Urothelium cell line (cell line): ENCODE results near the gene GATM.
"Not testable (repeated sequence)": the region's sequence is repeated elsewhere in the genome, so short reads cannot be mapped to it uniquely, and the experiment has no call there.

Experiments
- DNase-seq: peaks from one replicate; pipeline ENCODE4 v3.0.0; 2011; ENCODE audit warnings: low spot score, mixed read lengths
- FAIRE-seq: peaks from 2 replicates; lab custom pipeline; 2011; peaks lifted over from hg19 to GRCh38; lab: Jason Lieb, UNC

GATM gene

DNA sequence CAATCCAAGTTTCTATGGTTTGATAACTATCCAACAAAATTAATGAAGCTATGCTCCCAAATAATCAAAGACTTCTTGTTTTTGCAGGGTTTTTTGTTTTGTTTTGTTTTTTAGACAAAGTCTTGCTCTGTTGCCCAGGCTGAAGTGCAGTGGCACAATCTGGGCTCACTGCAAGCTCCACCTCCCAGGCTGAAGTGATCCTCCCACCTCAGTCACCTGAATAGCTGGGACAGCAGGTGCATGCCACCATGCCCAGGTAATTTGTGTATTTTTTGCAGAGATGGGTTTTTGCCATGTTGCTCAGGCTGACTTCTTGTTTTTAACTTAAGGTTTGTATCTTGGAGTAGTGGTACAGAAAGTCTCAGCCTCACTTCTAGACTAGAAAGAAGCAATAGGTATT lies 11.0 kb upstream of the GATM start:
- FAIRE-seq: no peak
- DNase-seq: no peak

DNA sequence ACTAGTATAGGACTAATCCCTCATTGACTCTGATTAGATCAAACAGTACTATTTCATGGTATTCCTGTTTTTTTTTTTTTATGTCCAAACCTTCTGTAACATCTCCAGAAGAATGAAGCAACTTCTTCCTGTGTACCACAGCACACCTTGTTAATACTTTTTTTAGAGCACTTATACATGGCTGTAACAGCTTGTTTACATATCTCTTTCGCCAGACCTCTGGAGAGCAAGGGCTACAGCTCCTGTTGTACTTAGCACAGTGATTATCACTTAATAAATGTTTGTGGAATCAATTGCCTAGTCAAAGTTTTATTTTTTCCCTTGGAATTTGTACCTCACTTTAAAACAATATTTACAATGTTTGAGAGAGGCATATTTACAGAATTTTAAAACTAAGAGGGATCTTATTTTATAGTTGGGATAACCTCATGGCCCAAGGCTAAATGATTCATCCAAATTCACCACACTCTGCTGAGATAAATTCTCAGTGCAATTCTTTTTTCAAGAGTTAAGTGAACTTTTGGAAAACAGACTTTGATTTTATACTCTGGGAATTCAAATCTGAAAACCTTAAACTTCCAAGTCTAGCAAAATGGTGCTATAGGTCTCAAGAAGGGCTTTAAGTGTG lies 9.2 kb upstream of the GATM start:
- FAIRE-seq (no peak), DNase-seq (no peak)

DNA sequence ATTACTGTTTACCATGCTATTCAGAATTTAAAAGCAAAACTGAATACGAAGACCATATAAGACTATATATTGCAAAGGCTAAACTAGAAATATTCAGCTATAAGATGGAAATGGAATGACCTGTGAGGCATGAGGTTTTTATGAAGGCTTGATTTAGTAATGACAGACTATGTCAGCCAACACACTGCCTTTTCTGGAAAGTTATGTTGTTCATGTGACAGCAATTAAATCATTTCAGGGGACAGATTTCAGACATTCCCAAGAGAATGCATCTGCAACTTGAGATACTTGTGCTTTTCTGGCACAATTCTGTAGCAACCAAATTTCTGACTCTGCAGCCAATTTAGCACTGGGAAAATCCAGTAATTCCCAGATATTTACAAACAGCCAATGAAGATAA lies 8.6 kb upstream of the GATM start:
- DNase-seq (no peak), FAIRE-seq (no peak)

DNA sequence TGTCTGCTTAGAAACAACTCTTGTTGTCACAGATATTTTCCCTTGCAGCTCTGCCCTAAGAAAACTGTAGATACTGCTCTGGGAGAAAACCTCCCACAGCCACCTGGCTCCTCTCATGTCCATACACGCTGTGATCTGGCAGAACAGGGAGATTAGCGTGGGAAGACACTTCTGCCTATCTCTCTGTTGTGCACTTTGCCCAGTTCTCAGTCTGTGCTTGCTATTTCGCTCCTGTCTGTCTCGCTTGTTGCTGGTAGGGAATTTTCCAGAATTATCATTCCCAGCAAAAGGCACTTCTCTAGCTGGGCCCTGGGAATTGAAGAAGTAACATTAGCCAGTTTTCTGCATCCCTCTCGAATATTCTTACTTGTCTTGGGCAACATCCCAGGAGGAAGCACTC lies 8.1 kb upstream of the GATM start:
- no peak for FAIRE-seq
- DNase-seq: no peak

DNA sequence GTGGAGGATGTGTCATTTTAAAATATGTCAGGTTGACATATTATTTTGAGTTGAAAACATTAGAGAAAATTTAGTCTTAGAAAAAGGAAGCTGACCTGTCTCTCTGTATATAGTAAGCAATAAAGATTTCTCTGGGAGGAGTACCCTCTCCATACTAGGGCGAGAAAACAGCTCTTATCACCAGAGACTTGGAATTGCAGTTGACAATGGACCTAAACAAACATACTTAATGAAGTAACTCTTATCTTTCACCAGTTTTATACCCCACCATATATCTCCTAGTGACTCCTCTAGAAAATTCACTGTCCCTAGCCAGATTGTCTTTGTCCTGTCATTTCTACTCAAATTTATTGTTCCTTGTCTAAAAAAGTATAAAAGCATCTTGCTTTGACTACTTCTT lies 7.2 kb upstream of the GATM start:
- no peak for DNase-seq
- FAIRE-seq: no peak

DNA sequence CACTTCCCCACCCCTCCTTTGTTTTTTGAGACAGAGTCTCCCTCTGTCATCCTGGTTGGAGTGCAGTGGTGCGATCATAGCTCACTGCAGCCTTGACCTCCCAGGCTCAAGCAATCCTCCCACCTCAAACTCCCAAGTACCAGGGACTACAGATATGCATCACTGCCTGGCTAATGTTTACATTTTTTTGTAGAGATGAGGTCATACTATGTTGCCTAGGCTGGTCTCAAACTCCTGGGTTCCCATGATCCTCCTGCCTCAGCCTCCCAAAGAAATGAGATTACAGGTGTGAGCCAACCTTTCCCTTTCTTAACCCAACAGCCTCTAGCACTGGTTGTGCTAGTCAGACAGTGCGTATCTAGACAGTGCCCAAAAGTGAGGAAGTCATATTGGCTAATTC lies 6.4 kb upstream of the GATM start:
- DNase-seq (no peak), FAIRE-seq (no peak)

DNA sequence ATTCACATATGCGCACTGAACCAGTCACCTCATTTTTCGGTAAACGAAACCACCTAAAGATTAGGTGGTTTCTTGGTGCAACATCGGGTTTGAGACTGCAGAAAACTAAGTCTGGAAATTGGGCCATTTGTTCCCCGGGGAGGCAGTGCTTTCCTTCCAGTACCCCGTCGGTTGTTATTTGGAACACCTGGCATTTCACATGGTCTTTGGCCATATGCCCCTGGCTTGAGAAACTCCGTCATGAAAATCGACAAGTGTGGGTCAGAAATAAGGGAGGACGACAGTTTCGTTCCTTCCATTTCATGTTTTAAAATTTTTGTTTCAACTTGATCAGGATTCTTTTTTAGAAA lies 544 bp upstream of the GATM start:
- DNase-seq: no peak
- no peak for FAIRE-seq

DNA sequence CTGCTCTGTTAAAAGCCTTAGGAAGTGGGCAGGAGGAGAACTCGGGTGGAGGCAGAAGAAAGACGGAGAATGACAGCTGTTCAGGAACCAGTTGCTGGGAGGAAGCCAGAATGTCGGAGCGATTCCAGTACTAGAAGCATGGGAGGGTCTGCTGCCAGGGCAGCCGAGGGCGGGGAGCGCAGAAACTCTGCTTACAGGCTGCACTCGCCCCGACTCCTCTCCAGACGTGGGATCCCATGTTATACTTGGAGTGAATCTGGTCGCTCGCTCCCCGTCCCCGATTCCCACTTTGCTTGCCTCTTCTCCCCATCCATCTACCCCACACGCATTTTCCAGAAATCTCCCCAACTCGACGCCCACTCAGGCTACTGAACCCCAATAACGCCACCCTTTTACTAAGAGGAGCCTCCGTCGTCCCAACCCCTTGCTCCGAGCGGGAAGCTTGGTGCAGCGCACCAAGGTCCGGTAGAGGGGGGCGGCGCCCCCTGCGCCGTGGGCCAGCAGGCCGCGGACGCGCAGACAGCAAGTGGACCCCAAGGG lies 665 bp downstream of the GATM start:
- no peak for FAIRE-seq

DNA sequence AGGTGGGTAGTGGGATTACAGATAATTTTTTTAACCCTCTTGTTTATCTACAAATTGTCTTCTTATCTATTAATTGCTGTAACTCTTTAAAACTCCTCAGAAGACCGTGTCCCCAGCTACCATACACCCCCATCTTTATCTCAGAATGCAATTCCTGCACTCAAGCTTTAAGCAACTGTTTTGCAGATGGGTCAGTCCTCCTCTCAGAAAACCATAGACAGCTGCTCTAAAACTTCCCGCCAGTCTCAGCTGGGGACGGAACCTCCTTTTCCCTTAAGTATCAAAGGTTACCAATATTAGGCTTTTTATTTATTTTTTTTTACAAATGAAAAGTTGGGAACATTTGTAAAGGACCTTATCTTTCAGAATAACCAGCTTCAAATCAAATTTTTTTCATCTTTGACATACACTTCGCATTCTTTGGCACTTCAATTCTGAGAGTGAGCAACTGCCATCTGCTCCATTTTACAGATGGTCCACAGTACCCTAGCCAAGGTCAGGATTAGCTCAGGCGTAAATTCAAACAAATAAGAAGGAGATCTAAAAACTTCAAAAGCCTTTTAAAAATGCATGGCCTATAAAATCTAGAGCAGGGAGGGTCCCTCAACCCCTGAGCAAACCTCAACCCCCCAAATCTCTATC lies 1.3 kb downstream of the GATM start:
- no peak for FAIRE-seq

More for the DNA sequence above, 665 bp downstream of the GATM start:
- DNase-seq: no peak

DNA sequence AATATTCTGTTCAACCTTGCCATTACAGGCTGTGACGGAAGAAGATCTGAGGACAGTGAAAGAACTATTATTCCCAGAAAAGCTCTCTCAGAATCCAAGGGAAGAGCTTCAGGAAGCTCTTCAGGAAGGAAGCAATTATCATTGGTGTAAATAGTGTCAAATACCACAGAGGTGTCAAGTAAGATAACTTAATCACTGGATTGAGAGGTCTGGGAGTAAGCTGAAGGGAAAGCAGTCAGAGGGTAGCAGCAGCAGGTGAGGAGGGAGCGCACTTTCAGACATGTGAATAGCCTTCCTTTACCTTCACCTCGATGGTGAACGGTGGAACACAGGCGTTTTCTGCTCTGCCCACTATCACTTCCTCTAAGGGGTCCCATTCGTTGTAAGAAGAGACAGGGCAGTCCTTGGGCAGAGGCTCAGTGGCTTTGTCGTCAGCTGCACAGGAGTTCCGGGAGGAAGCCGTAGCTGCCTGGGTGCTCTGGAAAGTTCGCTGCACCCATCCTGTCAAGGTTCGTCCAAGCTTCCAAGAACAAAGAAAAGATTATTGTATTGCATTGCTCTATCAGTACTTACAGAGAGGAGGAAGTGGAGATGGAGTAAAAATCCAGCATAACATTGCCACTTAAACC lies 1.9 kb downstream of the GATM start:
- FAIRE-seq: no peak
- no peak for DNase-seq

More for the DNA sequence above, 1.3 kb downstream of the GATM start:
- DNase-seq: no peak

DNA sequence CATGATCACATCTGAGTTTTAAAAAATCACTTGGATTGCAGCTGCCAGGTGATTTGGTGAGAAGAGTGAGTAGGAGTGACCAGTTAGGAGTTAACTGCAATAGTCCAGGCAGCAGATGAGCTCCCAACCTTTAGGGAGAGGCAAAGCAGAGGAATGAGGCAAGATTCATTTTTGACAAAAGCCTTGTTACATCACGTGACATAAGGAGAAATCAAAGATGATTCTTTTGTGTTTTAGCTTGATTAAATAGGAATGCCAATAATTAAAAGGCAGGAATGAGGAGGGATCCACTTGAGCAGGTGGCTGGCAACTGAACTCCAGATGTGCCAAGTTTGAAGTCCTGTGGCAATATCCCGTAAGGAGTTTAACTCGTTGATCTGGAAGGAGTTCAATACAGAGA lies 2.5 kb downstream of the GATM start:
- FAIRE-seq: no peak

DNA sequence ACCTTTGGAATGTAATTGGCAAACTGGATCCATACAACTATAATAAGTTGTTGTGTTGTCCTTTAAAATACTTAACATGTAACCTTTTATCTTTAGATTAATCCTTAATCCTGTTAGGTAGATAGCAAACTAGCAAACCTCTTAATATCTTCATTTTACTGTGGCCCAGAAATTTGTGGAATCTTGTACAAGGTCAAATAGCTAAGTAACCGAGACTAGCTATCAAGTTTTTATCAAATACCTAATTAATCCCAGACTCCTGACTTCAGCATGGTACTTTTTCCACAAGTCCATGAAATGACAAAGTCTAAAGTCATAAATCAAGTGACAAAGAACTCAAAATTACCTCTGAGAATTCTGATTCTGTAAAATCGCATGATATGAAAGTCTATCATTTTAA lies 4.4 kb downstream of the GATM start:
- no peak for DNase-seq
- FAIRE-seq: no peak

More for the DNA sequence above, 2.5 kb downstream of the GATM start:
- no peak for DNase-seq

DNA sequence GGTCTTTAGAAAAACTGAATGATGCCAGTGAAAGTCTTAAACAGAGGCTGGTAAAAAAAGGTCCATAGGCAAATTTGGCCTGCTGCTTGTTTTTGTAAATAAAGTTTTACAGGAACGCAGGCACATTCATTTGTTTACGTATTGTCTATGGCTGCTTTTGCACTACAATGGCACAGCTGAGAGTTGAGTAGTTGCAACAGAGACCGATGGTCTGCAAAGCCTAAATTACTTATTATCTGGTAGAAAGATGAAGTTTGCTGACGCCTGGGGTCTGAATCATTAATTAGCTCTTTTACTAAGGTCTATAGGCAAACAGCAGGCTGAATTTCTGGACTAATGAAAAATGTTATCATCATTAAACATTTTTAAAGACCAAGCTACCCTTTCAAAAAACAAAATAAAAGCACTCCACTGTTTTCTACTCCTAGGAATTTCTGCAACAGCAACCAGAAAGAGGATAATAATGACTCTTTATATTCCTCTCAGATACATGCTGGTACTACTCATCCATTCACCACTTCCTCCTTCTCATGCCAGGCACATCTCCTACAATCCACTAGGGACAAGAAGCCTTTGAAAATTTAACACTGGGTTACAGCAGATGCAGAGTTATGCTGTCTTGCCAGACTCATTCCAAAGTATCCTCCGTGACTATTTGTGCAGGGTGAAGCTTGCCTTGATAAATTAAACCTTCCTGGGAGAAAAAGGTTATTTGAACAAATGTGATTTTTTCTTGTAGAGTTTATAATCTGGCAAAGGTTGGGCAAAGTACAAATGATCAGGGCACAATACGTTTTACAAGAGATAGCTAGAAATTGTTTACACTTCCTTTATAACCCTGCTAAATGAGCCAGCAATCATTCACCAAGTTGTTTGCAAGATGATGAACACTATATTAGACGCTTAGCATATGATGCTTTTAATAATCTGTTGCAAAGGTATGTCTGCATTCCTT lies 6.0 kb downstream of the GATM start:
- DNase-seq: peak; percentile 29
- FAIRE-seq: no peak

DNA sequence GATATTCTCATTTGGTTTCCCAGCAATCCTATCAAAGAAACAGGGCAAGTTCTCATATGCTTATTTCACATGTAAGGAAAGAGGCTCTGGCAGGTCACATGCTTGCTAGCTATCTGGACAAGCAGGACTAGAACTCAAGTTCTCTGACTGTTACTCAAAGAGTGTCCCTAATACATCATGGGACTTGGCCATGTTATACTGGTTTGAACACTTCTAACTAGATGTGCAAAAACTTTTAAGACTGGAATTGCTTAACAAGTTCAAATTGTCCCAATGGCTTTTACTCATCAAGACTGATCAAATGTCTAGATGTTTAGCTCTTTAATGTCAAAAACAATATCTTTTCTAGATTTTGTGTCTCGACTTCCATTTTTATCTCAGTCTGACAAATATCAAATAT lies 6.8 kb downstream of the GATM start:
- FAIRE-seq (no peak), DNase-seq (no peak)

DNA sequence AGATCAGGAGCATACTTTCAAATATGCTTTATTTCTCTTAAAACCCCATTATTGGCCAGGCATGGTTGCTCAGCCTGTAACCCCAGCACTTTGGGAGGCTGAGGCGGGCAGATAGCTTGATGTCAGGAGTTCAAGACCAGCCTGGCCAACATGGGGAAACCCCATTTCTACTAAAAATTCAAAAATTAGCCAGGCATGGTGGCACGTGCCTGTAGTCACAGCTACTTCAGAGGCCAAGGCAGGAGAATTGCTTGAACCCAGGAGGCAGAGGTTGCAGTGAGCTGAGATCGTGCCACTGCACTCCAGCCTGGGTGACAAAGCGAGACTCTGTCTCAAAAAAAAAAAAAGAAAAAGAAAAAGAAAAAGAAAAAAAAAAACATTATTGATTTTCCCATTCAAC lies 8.3 kb downstream of the GATM start:
- not testable (repeated sequence) for FAIRE-seq, DNase-seq

DNA sequence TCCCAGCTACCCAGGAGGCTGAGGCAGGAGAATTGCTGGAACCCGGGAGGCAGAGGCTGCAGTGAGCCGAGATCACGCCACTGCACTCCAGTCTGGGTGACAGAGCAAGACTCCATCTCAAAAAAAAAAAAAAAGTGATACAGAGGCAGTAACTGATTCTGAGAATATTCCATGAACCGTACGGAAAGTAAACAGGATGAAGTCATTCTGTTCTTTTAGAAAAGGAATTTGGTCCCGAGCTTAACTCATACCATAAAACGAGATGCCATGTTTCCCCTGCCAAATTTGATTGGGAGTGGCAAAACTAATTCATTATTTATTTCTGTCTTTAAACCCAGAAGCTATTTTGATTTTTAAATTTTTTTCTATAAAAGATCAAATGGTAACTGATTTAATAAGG lies 11.1 kb downstream of the GATM start:
- not testable (repeated sequence) for DNase-seq, FAIRE-seq

DNA sequence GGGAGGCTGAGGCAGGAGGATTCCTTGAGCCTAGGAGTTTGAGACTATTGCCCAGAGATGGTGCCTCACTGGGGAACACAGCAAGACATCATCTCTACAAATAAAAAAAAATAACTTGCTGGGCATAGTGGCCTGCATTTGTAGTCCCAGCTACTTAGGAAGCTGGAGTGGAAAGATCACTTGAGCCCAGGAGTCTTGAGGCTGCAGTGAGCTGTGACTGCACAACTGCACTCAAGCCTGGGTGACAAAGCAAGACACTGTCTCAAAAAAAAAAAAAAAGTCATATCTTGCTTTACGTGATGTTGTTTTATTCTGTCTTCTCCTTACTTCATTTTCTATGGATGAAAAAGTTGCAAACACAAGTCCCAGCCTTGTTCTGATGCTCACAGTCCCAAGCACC lies 14.1 kb downstream of the GATM start:
- DNase-seq: no peak
- no peak for FAIRE-seq

DNA sequence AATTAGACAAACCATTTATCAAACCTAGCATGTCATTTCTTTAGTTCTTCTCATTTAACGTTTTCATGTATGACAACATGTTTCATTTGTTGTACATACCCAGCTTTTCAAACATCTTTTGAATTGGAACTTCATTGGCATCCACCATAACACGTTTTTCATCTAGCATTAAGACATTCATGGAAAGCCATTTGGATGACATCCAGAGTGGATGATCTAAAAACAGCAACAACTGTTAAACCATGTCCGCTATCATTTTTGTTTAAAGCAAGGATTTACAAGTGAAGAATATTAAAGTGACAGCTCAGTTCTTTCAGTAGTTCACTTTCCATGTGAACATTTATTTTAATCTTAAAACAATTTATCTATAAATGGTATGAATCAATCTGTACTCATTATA lies 14.5 kb downstream of the GATM start:
- DNase-seq: no peak
- no peak for FAIRE-seq

DNA sequence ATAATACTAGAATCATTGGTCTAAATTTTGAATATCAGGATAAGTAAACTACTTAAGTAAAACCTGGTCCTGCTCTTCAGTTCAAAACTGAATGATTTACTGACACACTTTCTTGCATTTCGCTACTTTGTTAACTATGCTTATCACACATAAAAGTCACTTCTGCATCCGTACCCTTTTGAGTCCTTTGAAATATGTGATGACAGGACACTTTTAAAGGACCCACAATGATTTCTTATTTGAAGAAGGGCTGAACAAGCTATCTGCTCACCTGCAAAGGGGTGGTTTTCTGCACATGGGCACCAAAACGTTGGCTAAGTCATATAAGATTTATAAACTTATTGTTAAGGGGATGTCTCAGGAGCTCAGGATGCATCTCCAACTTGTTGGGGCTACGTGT lies 15.0 kb downstream of the GATM start:
- DNase-seq (no peak), FAIRE-seq (no peak)

DNA sequence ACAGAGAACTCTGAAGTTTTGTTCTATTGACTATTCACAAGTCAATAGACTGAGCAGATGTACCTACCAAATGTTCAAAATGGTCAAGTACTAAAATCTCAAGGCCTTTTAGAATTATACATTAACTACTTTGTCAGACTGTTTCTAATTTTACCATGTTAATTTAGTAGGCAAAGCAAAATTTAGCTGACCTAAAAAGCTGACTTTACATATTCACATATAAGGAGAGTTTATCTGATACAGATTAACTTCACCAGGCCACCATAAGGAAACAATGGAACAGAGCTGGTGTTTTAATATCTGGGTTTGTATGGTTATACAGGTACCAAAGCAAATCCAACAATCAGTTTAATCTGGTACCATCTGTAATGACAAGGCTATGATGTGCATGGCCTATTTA lies 15.9 kb downstream of the GATM start:
- FAIRE-seq: no peak
- DNase-seq: no peak

DNA sequence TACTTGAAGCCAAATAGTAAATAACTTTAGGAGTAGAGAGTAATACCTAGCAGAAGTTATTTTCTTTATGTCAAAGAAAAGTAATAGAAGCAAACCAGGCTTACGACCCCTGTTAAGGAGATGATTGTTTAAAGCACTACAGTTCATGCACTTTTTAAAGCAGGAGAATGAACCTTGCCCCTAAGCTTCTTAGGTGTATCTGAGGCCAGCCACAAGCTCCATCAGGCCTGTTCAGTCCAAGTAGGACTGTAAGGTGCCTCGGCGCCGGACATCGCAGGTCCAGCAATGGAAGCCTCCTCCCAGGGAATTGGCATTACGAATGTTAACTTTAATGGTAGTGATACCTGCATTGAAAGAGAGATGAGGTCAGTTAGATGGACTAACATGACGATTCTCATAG lies 16.5 kb downstream of the GATM start:
- FAIRE-seq: no peak

More for the DNA sequence above, 16.5 kb downstream of the GATM start:
- DNase-seq: no peak
